Measurements from ENCODE around the gene WDR54.

WDR54 gene

DNA sequence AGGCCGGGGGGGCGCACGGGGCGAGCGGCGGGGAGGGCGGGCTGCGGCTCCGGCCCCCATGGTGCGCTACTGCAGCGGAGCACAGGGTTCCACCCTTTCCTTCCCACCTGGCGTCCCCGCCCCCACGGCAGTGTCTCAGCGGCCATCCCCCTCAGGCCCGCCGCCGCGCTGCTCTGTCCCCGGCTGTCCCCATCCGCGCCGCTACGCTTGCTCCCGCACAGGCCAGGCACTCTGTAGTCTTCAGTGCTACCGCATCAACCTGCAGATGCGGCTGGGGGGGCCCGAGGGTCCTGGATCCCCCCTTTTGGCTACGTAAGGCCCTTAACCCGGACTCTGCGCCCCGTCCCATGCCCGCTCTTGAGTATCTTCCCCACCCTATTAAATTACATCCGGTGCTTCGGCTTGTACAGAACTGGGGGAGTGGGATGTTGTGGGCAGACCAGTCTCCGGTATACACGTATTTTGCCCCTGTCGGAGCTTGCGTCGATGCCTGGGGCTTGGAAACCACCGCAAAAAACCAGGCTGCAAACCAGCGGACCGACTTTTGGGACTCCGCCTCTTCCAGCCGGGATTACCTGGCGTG is 36.1 kb downstream of the WDR54 start (continued):
- TF ChIP-seq, protein P1, sequence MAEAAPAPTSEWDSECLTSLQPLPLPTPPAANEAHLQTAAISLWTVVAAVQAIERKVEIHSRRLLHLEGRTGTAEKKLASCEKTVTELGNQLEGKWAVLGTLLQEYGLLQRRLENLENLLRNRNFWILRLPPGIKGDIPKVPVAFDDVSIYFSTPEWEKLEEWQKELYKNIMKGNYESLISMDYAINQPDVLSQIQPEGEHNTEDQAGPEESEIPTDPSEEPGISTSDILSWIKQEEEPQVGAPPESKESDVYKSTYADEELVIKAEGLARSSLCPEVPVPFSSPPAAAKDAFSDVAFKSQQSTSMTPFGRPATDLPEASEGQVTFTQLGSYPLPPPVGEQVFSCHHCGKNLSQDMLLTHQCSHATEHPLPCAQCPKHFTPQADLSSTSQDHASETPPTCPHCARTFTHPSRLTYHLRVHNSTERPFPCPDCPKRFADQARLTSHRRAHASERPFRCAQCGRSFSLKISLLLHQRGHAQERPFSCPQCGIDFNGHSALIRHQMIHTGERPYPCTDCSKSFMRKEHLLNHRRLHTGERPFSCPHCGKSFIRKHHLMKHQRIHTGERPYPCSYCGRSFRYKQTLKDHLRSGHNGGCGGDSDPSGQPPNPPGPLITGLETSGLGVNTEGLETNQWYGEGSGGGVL (tag by site-specific recombination; IDR thresholded peaks at IDR 0.05): peak; percentile 69; the same call in 1 of the 2 replicates
- no peak for TF ChIP-seq GLI4 (tag by site-specific recombination; IDR thresholded peaks at IDR 0.05)
- TF ChIP-seq KLF9 (tag by site-specific recombination; IDR thresholded peaks at IDR 0.05; ENCODE audit: low read depth): peak; percentile 87
- TF ChIP-seq ZNF600 (tag by site-specific recombination; IDR thresholded peaks at IDR 0.05): peak; percentile 75
- 0 out of 2 replicates have a peak, but pooled peaks have one; percentile 33 for TF ChIP-seq ZBTB8A (tag by site-specific recombination; IDR thresholded peaks at IDR 0.05)
- TF ChIP-seq, protein P2, sequence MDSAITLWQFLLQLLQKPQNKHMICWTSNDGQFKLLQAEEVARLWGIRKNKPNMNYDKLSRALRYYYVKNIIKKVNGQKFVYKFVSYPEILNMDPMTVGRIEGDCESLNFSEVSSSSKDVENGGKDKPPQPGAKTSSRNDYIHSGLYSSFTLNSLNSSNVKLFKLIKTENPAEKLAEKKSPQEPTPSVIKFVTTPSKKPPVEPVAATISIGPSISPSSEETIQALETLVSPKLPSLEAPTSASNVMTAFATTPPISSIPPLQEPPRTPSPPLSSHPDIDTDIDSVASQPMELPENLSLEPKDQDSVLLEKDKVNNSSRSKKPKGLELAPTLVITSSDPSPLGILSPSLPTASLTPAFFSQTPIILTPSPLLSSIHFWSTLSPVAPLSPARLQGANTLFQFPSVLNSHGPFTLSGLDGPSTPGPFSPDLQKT (IDR thresholded peaks at IDR 0.05; ENCODE audit: borderline replicate concordance, low read depth, low read length): no peak
- no peak for TF ChIP-seq ZNF654 (tag by site-specific recombination; IDR thresholded peaks at IDR 0.05; ENCODE audit: low read depth)
- no peak for TF ChIP-seq ZSCAN23 (tag by site-specific recombination; IDR thresholded peaks at IDR 0.05)
- no peak for TF ChIP-seq ZNF530 (tag by site-specific recombination; IDR thresholded peaks at IDR 0.05; ENCODE audit: low read depth)
- TF ChIP-seq MEIS1 (CRISPR knock-in tag; IDR thresholded peaks at IDR 0.05; ENCODE audit: borderline replicate concordance): no peak
- TF ChIP-seq, protein P3, sequence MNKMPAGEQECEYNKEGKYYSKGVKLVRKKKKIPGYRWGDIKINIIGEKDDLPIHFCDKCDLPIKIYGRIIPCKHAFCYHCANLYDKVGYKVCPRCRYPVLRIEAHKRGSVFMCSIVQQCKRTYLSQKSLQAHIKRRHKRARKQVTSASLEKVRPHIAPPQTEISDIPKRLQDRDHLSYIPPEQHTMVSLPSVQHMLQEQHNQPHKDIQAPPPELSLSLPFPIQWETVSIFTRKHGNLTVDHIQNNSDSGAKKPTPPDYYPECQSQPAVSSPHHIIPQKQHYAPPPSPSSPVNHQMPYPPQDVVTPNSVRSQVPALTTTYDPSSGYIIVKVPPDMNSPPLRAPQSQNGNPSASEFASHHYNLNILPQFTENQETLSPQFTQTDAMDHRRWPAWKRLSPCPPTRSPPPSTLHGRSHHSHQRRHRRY (tag by site-specific recombination; IDR thresholded peaks at IDR 0.05): no peak
- TF ChIP-seq ZNF596 (tag by site-specific recombination; IDR thresholded peaks at IDR 0.05): no peak
- TF ChIP-seq ZNF274 (IDR thresholded peaks at IDR 0.05; ENCODE audit: low read length): no peak
- TF ChIP-seq ZNF274 (tag by site-specific recombination; IDR thresholded peaks at IDR 0.05; ENCODE audit: borderline replicate concordance): no peak
- TF ChIP-seq, protein P4, sequence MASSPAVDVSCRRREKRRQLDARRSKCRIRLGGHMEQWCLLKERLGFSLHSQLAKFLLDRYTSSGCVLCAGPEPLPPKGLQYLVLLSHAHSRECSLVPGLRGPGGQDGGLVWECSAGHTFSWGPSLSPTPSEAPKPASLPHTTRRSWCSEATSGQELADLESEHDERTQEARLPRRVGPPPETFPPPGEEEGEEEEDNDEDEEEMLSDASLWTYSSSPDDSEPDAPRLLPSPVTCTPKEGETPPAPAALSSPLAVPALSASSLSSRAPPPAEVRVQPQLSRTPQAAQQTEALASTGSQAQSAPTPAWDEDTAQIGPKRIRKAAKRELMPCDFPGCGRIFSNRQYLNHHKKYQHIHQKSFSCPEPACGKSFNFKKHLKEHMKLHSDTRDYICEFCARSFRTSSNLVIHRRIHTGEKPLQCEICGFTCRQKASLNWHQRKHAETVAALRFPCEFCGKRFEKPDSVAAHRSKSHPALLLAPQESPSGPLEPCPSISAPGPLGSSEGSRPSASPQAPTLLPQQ (tag by site-specific recombination; IDR thresholded peaks at IDR 0.05): peak; percentile 55; the same call in 1 of the 2 replicates
- no peak for TF ChIP-seq HOXA7 (CRISPR knock-in tag; IDR thresholded peaks at IDR 0.05; ENCODE audit: borderline replicate concordance)
- TF ChIP-seq, protein P5, sequence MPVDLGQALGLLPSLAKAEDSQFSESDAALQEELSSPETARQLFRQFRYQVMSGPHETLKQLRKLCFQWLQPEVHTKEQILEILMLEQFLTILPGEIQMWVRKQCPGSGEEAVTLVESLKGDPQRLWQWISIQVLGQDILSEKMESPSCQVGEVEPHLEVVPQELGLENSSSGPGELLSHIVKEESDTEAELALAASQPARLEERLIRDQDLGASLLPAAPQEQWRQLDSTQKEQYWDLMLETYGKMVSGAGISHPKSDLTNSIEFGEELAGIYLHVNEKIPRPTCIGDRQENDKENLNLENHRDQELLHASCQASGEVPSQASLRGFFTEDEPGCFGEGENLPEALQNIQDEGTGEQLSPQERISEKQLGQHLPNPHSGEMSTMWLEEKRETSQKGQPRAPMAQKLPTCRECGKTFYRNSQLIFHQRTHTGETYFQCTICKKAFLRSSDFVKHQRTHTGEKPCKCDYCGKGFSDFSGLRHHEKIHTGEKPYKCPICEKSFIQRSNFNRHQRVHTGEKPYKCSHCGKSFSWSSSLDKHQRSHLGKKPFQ (tag by site-specific recombination; IDR thresholded peaks at IDR 0.05): no peak
- TF ChIP-seq ZFP69B (tag by site-specific recombination; IDR thresholded peaks at IDR 0.05): no peak
- peak; percentile 52 for TF ChIP-seq GLIS1 (tag by site-specific recombination; IDR thresholded peaks at IDR 0.05)
- TF ChIP-seq ZNF660 (tag by site-specific recombination; IDR thresholded peaks at IDR 0.05): no peak
- no peak for TF ChIP-seq ZNF19 (tag by site-specific recombination; IDR thresholded peaks at IDR 0.05; ENCODE audit: low read depth)
- TF ChIP-seq, protein P6, sequence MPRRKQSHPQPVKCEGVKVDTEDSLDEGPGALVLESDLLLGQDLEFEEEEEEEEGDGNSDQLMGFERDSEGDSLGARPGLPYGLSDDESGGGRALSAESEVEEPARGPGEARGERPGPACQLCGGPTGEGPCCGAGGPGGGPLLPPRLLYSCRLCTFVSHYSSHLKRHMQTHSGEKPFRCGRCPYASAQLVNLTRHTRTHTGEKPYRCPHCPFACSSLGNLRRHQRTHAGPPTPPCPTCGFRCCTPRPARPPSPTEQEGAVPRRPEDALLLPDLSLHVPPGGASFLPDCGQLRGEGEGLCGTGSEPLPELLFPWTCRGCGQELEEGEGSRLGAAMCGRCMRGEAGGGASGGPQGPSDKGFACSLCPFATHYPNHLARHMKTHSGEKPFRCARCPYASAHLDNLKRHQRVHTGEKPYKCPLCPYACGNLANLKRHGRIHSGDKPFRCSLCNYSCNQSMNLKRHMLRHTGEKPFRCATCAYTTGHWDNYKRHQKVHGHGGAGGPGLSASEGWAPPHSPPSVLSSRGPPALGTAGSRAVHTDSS (tag by site-specific recombination; IDR thresholded peaks at IDR 0.05): no peak
- no peak for TF ChIP-seq BCL11B (tag by site-specific recombination; IDR thresholded peaks at IDR 0.05; ENCODE audit: low read depth)
- TF ChIP-seq ZNF558 (tag by site-specific recombination; IDR thresholded peaks at IDR 0.05): no peak
- TF ChIP-seq, protein P7, sequence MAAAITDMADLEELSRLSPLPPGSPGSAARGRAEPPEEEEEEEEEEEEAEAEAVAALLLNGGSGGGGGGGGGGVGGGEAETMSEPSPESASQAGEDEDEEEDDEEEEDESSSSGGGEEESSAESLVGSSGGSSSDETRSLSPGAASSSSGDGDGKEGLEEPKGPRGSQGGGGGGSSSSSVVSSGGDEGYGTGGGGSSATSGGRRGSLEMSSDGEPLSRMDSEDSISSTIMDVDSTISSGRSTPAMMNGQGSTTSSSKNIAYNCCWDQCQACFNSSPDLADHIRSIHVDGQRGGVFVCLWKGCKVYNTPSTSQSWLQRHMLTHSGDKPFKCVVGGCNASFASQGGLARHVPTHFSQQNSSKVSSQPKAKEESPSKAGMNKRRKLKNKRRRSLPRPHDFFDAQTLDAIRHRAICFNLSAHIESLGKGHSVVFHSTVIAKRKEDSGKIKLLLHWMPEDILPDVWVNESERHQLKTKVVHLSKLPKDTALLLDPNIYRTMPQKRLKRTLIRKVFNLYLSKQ (tag by site-specific recombination; IDR thresholded peaks at IDR 0.05; ENCODE audit: borderline replicate concordance): no peak
- TF ChIP-seq ZNF146 (tag by site-specific recombination; IDR thresholded peaks at IDR 0.05): no peak
- TF ChIP-seq ZNF768 (tag by site-specific recombination; IDR thresholded peaks at IDR 0.05): no peak
- no peak for TF ChIP-seq ZNF610 (tag by site-specific recombination; IDR thresholded peaks at IDR 0.05; ENCODE audit: borderline replicate concordance)
- TF ChIP-seq ZNF112 (tag by site-specific recombination; IDR thresholded peaks at IDR 0.05): no peak
- TF ChIP-seq ZNF114 (tag by site-specific recombination; IDR thresholded peaks at IDR 0.05): no peak
- TF ChIP-seq ZFHX2 (tag by site-specific recombination; conservative IDR thresholded peaks at IDR 0.05): peak; percentile 80
- no peak for TF ChIP-seq ZNF473 (tag by site-specific recombination; IDR thresholded peaks at IDR 0.05)
